NB4 (cell line): Measurements from ENCODE around the gene CCL1.

ENCODE experiments used
- DNase-seq: peaks from one replicate; pipeline ENCODE4 v3.0.0; 2010; ENCODE audit warnings: low read depth
- H3K4me3 ChIP-seq: one replicate; pipeline ENCODE4 v1.5.1; 2011; ENCODE audit warnings: mild to moderate bottlenecking, low read depth, low read length, moderate library complexity
- CTCF ChIP-seq: IDR thresholded peaks from one replicate; pipeline ENCODE4 v1.5.1; 2012; ENCODE audit warnings: low read depth, low read length
- MAX ChIP-seq: IDR thresholded peaks from 2 replicates; pipeline ENCODE4 v1.6.1; 2011; ENCODE audit warnings: low read depth, low read length
- MYC ChIP-seq: IDR thresholded peaks from 2 replicates; pipeline ENCODE4 v1.6.1; 2011; ENCODE audit warnings: low read depth, low read length
- POLR2A ChIP-seq: IDR thresholded peaks from 2 replicates; pipeline ENCODE4 v1.6.1; 2011; ENCODE audit warnings: mild to moderate bottlenecking; ENCODE audit not compliant: insufficient read length; ENCODE audit errors: extremely low read depth

CCL1 gene, protein sequence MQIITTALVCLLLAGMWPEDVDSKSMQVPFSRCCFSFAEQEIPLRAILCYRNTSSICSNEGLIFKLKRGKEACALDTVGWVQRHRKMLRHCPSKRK

DNA sequence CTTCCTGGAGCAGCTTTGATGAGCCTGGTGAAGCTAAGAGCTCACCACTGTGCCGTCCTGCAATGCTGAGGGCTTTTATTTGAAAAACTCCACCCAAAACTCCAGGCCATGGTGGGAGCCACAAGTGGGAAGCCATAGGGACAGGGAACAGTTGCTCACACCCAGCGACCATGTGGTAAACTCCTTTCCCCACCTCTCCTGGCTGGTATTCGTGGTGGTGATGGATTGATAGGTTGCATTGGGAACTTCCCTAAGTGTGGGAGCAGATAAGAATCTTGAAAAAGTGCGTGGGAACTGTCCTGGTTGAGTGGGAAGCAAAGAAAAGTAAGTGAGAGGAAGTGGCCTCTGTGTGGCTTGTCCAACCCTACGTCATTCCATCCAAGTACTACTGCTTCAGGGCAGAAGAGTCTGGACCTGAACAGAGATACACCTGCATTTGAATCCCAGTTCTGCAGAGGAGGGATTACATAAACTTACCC lies at the start of gene CCL1:
CCL1 (minus strand) TSS at position 51 of the 479 bp plus-strand sequence. CDS start 72 bp downstream, outside the sequence.
- no peak for TF ChIP-seq MYC
- TF ChIP-seq CTCF, result no peak
- no peak for TF ChIP-seq POLR2A
- TF ChIP-seq MAX, result no peak
- H3K4me3 ChIP-seq, result no peak within 1 kb of the TSS
- DNase-seq, result no peak

DNA sequence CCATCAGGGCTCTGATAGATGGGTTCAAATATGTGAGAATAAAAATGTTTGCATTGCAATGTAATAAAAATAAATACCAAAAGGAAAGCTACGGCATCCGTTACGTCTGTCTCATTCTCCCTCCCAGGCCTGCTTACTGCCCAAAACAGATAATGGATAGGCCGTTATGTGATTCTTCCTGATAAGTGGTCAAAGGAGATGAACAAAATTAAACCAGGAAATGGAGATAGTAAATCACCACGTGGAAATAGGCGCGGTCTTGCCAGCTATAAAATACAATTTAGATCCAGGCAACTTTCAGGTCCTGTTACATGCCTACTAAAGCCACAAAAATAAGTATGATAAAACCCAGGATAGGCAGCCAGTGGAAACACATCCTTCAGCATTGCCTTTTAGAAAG lies 49.5 kb upstream of the CCL1 start:
- no peak for DNase-seq
- TF ChIP-seq CTCF, result no peak
- no peak for TF ChIP-seq POLR2A
- no peak for TF ChIP-seq MYC
- TF ChIP-seq MAX, result no peak
- no peak overlapping the region for H3K4me3 ChIP-seq

- DNase-seq, result no peak
- no peak overlapping the region for H3K4me3 ChIP-seq
- TF ChIP-seq MYC (no peak), POLR2A (no peak), MAX (no peak), CTCF (no peak)
Observed at GRCh38 chr17:34411646-34412421, 48.8 kb upstream of the CCL1 start.

GRCh38 chr17:34409352-34409751 lies 46.3 kb upstream of the CCL1 start:
- DNase-seq, result no peak
- TF ChIP-seq POLR2A (no peak), MYC (no peak), CTCF (no peak), MAX (no peak)
- no peak overlapping the region for H3K4me3 ChIP-seq

- no peak for TF ChIP-seq CTCF
- no peak for TF ChIP-seq MYC
- no peak for TF ChIP-seq POLR2A
- no peak for TF ChIP-seq MAX
- DNase-seq, result no peak
- H3K4me3 ChIP-seq, result no peak overlapping the region
Observed at GRCh38 chr17:34408439-34408838, 45.4 kb upstream of the CCL1 start.
